SK-N-SH treated with all-trans-retinoic acid at 6 μM for 48 hours (cell line): Measurements from ENCODE around the gene KIF1A.

Experiments
- ATAC-seq: fragments of 200-7000 bp; cut with Tn5 transposase; 3 replicates; pipeline ENCODE4 v1.9.1; 2020; ENCODE audit warnings: mild to moderate bottlenecking, moderate library complexity
- BACH2 ChIP-seq: fragments of 250-450 bp; sonication (Bioruptor Pico); IDR thresholded peaks from 2 replicates; pipeline ENCODE4 v1.9.0; 2021; ENCODE audit warnings: mild to moderate bottlenecking, borderline replicate concordance
- CSDC2 ChIP-seq: fragments of 250-450 bp; sonication (Bioruptor Pico); IDR thresholded peaks from 2 replicates; pipeline ENCODE4 v1.5.0; 2020; ENCODE audit warnings: mild to moderate bottlenecking, moderate library complexity
- ESRRG ChIP-seq: fragments of 250-450 bp; sonication (Bioruptor Pico); IDR thresholded peaks from 2 replicates; pipeline ENCODE4 v1.6.1; 2021; ENCODE audit warnings: mild to moderate bottlenecking
- GLIS3 ChIP-seq: fragments of 250-450 bp; sonication (Bioruptor Pico); IDR thresholded peaks from 2 replicates; pipeline ENCODE4 v1.5.0; 2020; ENCODE audit warnings: mild to moderate bottlenecking, moderate library complexity
- ISL1 ChIP-seq: fragments of 250-450 bp; sonication (Bioruptor Pico); IDR thresholded peaks from 2 replicates; pipeline ENCODE4 v2.1.2; 2022; ENCODE audit warnings: mild to moderate bottlenecking, moderate library complexity
- OSR1 ChIP-seq: fragments of 250-450 bp; sonication (Bioruptor Pico); IDR thresholded peaks from 2 replicates; pipeline ENCODE4 v1.8.0; 2022; ENCODE audit warnings: moderate library complexity, mild to moderate bottlenecking, inconsistent platforms
- RARB ChIP-seq: fragments of 250-450 bp; sonication (Bioruptor Pico); IDR thresholded peaks from 2 replicates; pipeline ENCODE4 v1.8.0; 2021; ENCODE audit warnings: mild to moderate bottlenecking, moderate library complexity
- SNAI2 ChIP-seq: fragments of 250-450 bp; sonication (Bioruptor Pico); IDR thresholded peaks from 2 replicates; pipeline ENCODE4 v1.5.0; 2020; ENCODE audit warnings: mild to moderate bottlenecking, moderate library complexity
- TOX ChIP-seq: fragments of 250-450 bp; sonication (Bioruptor Pico); IDR thresholded peaks from 2 replicates; pipeline ENCODE4 v1.8.0; 2021; ENCODE audit warnings: mild to moderate bottlenecking, moderate library complexity, borderline replicate concordance
- ZC3H10 ChIP-seq: fragments of 250-450 bp; sonication (Bioruptor Pico); IDR thresholded peaks from 2 replicates; pipeline ENCODE4 v1.5.1; 2021; ENCODE audit warnings: mild to moderate bottlenecking, moderate library complexity
- ZFP3 ChIP-seq: fragments of 250-450 bp; sonication (Bioruptor Pico); IDR thresholded peaks from 2 replicates; pipeline ENCODE4 v1.5.0; 2020; ENCODE audit warnings: mild to moderate bottlenecking, moderate library complexity
- ZNF565 ChIP-seq: fragments of 450-650 bp; formaldehyde crosslinking; conservative IDR thresholded peaks from 2 replicates; pipeline ENCODE4 v1.5.0; 2020; ENCODE audit warnings: low read depth, mild to moderate bottlenecking, moderate library complexity
- ZNF70 ChIP-seq: fragments of 450-650 bp; formaldehyde crosslinking; IDR thresholded peaks from 2 replicates; pipeline ENCODE4 v1.5.0; 2020; ENCODE audit warnings: mild to moderate bottlenecking, moderate library complexity
- ZNF8 ChIP-seq: fragments of 450-650 bp; formaldehyde crosslinking; IDR thresholded peaks from 2 replicates; pipeline ENCODE4 v1.5.0; 2020; ENCODE audit warnings: mild to moderate bottlenecking, moderate library complexity
- TF ChIP-seq, protein P1 (sequence below): fragments of 250-450 bp; sonication (Bioruptor Pico); IDR thresholded peaks from 2 replicates; pipeline ENCODE4 v1.8.0; 2020; ENCODE audit warnings: mild to moderate bottlenecking, moderate library complexity, borderline replicate concordance
- TF ChIP-seq, protein P2 (sequence below): fragments of 250-450 bp; sonication (Bioruptor Pico); IDR thresholded peaks from 2 replicates; pipeline ENCODE4 v1.5.0; 2020; ENCODE audit warnings: mild to moderate bottlenecking, moderate library complexity
- TF ChIP-seq, protein P3 (sequence below): fragments of 250-450 bp; sonication (Bioruptor Pico); IDR thresholded peaks from 2 replicates; pipeline ENCODE4 v1.5.1; 2020; ENCODE audit warnings: low read depth, mild to moderate bottlenecking, moderate library complexity
- TF ChIP-seq, protein P4 (sequence below): fragments of 250-450 bp; sonication (Bioruptor Pico); IDR thresholded peaks from 2 replicates; pipeline ENCODE4 v1.8.0; 2021; ENCODE audit warnings: low read depth, mild to moderate bottlenecking, moderate library complexity, borderline replicate concordance
- TF ChIP-seq, protein P5 (sequence below): fragments of 250-450 bp; sonication (Bioruptor Pico); IDR thresholded peaks from 2 replicates; pipeline ENCODE4 v1.5.1; 2021; ENCODE audit warnings: mild to moderate bottlenecking, moderate library complexity

KIF1A gene

DNA sequence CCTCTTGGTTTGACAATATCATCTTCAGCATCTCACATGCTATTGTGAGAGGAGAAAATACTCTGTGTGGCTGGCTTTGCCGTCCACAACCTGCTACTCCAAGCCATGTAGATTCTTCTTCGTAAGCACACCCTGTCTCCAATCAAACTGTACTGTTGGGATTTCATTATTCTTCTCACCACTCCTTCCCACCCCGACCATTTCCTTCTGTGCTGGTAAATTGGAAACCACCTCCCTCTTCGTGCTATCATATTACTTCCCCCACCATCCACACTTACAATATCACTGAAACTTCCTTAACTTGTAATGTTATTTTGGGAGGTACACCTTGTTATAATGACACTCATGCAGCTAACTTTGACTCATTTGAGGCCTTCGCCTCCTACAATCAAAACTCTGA lies 45.4 kb upstream of the KIF1A start:
- TF ChIP-seq, protein P1, sequence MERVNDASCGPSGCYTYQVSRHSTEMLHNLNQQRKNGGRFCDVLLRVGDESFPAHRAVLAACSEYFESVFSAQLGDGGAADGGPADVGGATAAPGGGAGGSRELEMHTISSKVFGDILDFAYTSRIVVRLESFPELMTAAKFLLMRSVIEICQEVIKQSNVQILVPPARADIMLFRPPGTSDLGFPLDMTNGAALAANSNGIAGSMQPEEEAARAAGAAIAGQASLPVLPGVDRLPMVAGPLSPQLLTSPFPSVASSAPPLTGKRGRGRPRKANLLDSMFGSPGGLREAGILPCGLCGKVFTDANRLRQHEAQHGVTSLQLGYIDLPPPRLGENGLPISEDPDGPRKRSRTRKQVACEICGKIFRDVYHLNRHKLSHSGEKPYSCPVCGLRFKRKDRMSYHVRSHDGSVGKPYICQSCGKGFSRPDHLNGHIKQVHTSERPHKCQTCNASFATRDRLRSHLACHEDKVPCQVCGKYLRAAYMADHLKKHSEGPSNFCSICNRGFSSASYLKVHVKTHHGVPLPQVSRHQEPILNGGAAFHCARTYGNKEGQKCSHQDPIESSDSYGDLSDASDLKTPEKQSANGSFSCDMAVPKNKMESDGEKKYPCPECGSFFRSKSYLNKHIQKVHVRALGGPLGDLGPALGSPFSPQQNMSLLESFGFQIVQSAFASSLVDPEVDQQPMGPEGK = no peak
- TF ChIP-seq CSDC2 = no peak
- TF ChIP-seq, protein P2, sequence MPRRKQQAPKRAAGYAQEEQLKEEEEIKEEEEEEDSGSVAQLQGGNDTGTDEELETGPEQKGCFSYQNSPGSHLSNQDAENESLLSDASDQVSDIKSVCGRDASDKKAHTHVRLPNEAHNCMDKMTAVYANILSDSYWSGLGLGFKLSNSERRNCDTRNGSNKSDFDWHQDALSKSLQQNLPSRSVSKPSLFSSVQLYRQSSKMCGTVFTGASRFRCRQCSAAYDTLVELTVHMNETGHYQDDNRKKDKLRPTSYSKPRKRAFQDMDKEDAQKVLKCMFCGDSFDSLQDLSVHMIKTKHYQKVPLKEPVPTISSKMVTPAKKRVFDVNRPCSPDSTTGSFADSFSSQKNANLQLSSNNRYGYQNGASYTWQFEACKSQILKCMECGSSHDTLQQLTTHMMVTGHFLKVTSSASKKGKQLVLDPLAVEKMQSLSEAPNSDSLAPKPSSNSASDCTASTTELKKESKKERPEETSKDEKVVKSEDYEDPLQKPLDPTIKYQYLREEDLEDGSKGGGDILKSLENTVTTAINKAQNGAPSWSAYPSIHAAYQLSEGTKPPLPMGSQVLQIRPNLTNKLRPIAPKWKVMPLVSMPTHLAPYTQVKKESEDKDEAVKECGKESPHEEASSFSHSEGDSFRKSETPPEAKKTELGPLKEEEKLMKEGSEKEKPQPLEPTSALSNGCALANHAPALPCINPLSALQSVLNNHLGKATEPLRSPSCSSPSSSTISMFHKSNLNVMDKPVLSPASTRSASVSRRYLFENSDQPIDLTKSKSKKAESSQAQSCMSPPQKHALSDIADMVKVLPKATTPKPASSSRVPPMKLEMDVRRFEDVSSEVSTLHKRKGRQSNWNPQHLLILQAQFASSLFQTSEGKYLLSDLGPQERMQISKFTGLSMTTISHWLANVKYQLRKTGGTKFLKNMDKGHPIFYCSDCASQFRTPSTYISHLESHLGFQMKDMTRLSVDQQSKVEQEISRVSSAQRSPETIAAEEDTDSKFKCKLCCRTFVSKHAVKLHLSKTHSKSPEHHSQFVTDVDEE (CRISPR knock-in tag) = no peak
- ATAC-seq = no peak

DNA sequence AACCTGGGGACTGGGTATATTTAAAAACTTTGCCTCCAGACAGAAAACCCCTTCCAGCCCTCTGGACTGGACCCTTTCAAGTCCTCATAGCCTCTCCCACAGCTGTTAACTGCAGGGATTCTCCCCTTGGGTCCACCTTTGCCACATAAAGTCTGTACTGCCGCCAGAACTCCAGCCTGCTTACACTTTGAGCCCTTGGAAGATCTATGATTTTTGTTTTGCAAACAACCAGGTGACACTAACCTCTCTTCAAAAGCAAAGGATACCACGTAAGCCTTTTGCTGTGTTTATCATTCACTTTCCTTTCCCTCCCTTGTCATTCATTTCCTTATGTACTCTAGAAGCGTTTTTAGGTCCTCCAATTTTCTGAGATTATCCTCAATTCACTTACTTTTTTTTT lies 44.5 kb upstream of the KIF1A start:
- ATAC-seq = no peak
- TF ChIP-seq ZFP3 (no peak), OSR1 (no peak), GLIS3 (CRISPR knock-in tag) (no peak), ZNF565 (CRISPR knock-in tag) (no peak), ZNF70 (CRISPR knock-in tag) (no peak), RARB (CRISPR knock-in tag) (no peak), CSDC2 (no peak), ISL1 (CRISPR knock-in tag) (no peak), ESRRG (no peak)
- TF ChIP-seq, protein P3, sequence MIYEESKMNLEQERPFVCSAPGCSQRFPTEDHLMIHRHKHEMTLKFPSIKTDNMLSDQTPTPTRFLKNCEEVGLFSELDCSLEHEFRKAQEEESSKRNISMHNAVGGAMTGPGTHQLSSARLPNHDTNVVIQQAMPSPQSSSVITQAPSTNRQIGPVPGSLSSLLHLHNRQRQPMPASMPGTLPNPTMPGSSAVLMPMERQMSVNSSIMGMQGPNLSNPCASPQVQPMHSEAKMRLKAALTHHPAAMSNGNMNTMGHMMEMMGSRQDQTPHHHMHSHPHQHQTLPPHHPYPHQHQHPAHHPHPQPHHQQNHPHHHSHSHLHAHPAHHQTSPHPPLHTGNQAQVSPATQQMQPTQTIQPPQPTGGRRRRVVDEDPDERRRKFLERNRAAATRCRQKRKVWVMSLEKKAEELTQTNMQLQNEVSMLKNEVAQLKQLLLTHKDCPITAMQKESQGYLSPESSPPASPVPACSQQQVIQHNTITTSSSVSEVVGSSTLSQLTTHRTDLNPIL = no peak

DNA sequence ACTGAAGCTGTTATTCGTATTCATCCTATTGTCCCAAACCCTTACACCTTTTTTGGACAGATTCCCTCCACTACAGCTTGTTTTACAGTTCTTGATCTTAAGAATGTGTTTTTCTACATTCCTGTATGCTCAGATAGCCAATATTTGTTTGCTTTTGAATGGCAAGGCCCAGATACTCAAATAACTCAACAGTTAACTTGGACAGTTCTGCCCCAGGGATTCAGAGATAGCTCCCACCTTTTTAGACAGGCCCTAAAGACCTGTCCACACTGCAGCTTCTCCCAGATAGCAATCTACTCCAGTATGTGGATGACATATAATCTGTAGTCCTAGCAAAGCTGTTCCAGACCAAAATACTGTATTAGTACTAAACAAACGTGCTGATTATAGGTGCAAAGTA lies 41.5 kb upstream of the KIF1A start:
- TF ChIP-seq BACH2 (no peak), ZC3H10 (CRISPR knock-in tag) (no peak), OSR1 (no peak), SNAI2 (no peak), TOX (CRISPR knock-in tag) (no peak), GLIS3 (CRISPR knock-in tag) (no peak), RARB (CRISPR knock-in tag) (no peak), ZNF8 (CRISPR knock-in tag) (no peak), ZFP3 (no peak), ZNF70 (CRISPR knock-in tag) (no peak), ESRRG (no peak), ISL1 (CRISPR knock-in tag) (no peak)
- TF ChIP-seq, protein P4, sequence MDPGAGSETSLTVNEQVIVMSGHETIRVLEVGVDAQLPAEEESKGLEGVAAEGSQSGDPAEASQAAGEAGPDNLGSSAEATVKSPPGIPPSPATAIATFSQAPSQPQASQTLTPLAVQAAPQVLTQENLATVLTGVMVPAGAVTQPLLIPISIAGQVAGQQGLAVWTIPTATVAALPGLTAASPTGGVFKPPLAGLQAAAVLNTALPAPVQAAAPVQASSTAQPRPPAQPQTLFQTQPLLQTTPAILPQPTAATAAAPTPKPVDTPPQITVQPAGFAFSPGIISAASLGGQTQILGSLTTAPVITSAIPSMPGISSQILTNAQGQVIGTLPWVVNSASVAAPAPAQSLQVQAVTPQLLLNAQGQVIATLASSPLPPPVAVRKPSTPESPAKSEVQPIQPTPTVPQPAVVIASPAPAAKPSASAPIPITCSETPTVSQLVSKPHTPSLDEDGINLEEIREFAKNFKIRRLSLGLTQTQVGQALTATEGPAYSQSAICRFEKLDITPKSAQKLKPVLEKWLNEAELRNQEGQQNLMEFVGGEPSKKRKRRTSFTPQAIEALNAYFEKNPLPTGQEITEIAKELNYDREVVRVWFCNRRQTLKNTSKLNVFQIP (CRISPR knock-in tag) = no peak
- TF ChIP-seq, protein P3 = no peak
- TF ChIP-seq, protein P5, sequence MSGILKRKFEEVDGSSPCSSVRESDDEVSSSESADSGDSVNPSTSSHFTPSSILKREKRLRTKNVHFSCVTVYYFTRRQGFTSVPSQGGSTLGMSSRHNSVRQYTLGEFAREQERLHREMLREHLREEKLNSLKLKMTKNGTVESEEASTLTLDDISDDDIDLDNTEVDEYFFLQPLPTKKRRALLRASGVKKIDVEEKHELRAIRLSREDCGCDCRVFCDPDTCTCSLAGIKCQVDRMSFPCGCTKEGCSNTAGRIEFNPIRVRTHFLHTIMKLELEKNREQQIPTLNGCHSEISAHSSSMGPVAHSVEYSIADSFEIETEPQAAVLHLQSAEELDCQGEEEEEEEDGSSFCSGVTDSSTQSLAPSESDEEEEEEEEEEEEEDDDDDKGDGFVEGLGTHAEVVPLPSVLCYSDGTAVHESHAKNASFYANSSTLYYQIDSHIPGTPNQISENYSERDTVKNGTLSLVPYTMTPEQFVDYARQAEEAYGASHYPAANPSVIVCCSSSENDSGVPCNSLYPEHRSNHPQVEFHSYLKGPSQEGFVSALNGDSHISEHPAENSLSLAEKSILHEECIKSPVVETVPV (CRISPR knock-in tag) = no peak
- TF ChIP-seq, protein P2 (CRISPR knock-in tag) = no peak
- TF ChIP-seq, protein P1 = no peak

More for the DNA sequence above, 41.5 kb upstream of the KIF1A start:
- ATAC-seq = no peak
